ENCODE data around the gene CMBL.
"Not testable (repeated sequence)": the region's sequence is repeated elsewhere in the genome, so short reads cannot be mapped to it uniquely, and the experiment has no call there.

CMBL gene

DNA sequence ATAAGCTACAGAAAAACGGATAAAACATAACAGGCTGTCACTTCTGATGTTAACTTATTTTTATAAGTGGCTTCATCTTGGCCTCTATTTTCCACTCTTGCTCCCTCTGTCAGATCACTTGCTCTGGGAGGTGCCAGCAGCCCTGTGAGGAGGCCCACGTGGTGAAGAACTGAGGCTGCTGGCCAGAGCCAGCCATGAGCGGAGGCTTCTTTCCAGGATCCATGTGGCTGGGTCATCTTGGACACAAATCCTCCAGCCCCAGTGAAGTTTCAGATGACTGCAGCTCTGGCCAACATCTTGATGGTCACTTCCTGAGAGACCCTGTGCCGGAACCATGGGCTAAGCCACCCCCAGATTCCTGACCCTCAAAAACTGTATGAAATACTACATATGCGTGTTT lies 7.5 kb upstream of the CMBL start:
- H3K27me3 ChIP-seq (ENCODE audit: insufficient read depth, poor library complexity, severe bottlenecking): no peaks in the 10 kb centered on the region
- ATAC-seq (ENCODE audit: low read depth): no peak
- no peaks in the 10 kb centered on the region for H3K36me3 ChIP-seq (ENCODE audit: low read depth)

DNA sequence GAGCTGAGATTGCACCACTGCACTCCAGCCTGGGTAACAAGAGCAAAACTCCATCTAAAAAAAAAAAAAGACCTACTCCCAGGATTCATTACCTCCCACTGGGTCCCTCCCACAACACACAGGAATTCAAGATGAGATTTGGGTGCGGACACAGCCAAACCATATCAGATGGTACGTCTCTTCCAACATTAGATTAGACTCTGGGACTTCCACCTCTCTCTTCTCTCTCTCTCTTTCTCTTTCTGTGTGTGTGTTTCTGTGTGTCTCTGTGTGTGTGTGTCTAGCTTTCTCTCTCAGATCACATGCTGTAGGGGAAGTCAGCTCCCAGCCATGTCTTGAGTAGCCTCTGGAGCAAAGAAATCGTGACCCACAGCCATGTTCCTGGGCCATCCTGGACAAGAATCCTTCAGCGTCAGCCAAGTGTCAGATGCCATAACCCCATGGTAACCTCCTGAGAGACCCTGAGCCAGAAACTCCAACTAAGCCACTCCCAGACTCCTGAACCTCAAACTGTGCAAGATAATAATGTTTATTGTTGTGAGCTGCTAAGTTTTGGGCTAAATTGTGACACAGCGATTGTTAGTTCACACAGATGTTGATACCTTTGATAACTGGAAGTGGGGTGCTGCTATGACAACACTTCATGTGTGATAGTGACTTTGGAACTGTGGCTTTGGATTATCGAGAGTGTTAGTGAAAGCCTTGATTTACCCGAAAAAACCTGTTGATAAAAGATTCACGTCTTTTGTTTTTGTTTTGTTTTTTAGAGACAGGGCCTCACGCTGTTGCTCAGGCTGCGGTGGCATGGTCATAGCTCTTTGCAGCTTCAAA lies 4.1 kb upstream of the CMBL start:
- H3K4me3 ChIP-seq (ENCODE audit: severe bottlenecking): no peak overlapping the region
- H3K27me3 ChIP-seq (ENCODE audit: insufficient read depth, poor library complexity, severe bottlenecking): no peaks in the 10 kb centered on the region
- ATAC-seq (ENCODE audit: low read depth) (no peak), DNase-seq (ENCODE audit: low spot score) (no peak)
- peak overlapping the region; percentile 87 for H3K27ac ChIP-seq (ENCODE audit: poor library complexity, severe bottlenecking)
- TF ChIP-seq, protein P1, sequence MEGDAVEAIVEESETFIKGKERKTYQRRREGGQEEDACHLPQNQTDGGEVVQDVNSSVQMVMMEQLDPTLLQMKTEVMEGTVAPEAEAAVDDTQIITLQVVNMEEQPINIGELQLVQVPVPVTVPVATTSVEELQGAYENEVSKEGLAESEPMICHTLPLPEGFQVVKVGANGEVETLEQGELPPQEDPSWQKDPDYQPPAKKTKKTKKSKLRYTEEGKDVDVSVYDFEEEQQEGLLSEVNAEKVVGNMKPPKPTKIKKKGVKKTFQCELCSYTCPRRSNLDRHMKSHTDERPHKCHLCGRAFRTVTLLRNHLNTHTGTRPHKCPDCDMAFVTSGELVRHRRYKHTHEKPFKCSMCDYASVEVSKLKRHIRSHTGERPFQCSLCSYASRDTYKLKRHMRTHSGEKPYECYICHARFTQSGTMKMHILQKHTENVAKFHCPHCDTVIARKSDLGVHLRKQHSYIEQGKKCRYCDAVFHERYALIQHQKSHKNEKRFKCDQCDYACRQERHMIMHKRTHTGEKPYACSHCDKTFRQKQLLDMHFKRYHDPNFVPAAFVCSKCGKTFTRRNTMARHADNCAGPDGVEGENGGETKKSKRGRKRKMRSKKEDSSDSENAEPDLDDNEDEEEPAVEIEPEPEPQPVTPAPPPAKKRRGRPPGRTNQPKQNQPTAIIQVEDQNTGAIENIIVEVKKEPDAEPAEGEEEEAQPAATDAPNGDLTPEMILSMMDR (IDR thresholded peaks at IDR 0.05; ENCODE audit: poor library complexity, severe bottlenecking): no peak
- no peaks in the 10 kb centered on the region for H3K36me3 ChIP-seq (ENCODE audit: low read depth)
- no peaks in the 10 kb centered on the region for H3K9me3 ChIP-seq (ENCODE audit: severe bottlenecking)
- H3K4me1 ChIP-seq (ENCODE audit: insufficient read depth, poor library complexity, severe bottlenecking): peaks cover 22% of the 10 kb centered on the region

More for the DNA sequence above, 7.5 kb upstream of the CMBL start:
- H3K4me1 ChIP-seq (ENCODE audit: insufficient read depth, poor library complexity, severe bottlenecking): peaks cover 9% of the 10 kb centered on the region
- no peak overlapping the region for H3K4me3 ChIP-seq (ENCODE audit: severe bottlenecking)
- TF ChIP-seq, protein P1 (IDR thresholded peaks at IDR 0.05; ENCODE audit: poor library complexity, severe bottlenecking): no peak
- DNase-seq (ENCODE audit: low spot score): no peak
- no peaks in the 10 kb centered on the region for H3K9me3 ChIP-seq (ENCODE audit: severe bottlenecking)
- no peak overlapping the region for H3K27ac ChIP-seq (ENCODE audit: poor library complexity, severe bottlenecking)

DNA sequence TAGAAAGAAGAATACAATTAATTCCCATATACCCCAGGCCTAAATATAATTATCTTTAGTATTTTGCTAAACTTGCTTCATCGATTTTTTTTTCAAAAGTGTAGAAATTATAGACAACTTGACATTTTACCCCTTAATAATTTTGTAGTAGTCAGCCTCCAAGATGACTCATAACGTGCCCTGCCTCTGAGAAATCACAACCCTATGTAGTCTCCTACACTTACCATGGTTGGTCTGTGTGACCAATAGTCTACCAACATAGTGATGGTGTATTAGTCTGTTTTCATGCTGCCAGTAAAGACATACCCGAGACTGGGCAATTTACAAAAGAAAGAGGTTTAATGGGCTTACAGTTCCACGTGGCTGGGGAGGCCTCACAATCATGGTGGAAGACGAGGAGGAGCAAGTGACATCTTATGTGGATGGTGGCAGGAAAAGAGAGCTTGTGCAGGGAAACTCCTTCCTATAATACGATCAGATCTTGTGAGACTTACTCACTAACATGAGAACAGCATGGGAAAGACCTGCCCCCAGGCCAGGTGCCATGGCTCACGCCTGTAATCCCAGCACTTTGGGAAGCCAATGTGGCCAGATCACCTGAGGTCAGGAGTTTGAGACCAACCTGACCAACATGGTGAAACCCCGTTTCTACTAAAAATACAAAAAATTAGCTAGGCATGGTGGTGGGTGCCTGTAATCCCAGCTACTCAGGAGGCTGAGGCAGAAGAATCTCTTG lies 3.3 kb upstream of the CMBL start:
- not testable (repeated sequence) for ATAC-seq (ENCODE audit: low read depth); H3K9me3 ChIP-seq (ENCODE audit: severe bottlenecking); H3K36me3 ChIP-seq (ENCODE audit: low read depth); H3K27me3 ChIP-seq (ENCODE audit: insufficient read depth, poor library complexity, severe bottlenecking); DNase-seq (ENCODE audit: low spot score); H3K4me3 ChIP-seq (ENCODE audit: severe bottlenecking)
- Histone ChIP-seq H3K4me1 (ENCODE audit: insufficient read depth, poor library complexity, severe bottlenecking) (peaks cover 30% of the 10 kb centered on the region), H3K27ac (ENCODE audit: poor library complexity, severe bottlenecking) (peak overlapping the region; percentile 87)

DNA sequence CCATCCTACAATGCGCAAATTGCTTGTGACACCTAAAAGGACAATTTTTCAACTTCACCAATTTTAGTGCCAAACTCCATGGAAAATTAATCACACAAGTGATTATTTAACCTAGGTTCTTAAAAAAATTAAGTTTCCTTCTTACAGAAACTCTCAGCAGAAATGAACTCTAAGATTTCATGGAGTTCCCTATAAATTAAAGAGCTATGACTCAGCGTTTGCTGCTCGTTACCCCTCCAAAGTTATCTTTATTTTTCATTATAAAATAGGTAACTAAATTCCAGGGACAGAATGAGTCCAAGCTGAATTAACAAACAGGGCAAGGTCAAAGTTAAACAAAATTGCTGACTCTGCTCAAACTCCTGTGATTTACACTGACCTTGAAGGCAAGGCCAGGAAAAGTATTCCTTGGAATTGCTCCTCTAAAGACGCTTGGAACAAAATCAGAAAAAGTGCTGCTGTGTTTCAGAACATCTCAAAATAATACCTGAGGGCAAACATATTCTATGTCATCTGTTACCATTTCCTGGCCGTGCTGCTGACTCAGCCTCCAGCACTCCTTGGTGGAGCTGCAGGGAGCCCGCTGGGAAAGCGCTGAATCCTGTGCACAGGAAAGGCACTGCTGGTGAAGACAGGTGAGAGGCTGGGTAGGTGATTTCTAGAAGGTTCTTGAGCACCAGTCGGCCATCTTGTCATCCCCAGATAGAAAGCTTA lies 2.5 kb upstream of the CMBL start:
- Histone ChIP-seq H3K36me3 (ENCODE audit: low read depth) (no peaks in the 10 kb centered on the region), H3K4me3 (ENCODE audit: severe bottlenecking) (no peak overlapping the region), H3K4me1 (ENCODE audit: insufficient read depth, poor library complexity, severe bottlenecking) (peaks cover 33% of the 10 kb centered on the region), H3K27ac (ENCODE audit: poor library complexity, severe bottlenecking) (peak overlapping the region; percentile 87), H3K27me3 (ENCODE audit: insufficient read depth, poor library complexity, severe bottlenecking) (no peaks in the 10 kb centered on the region), H3K9me3 (ENCODE audit: severe bottlenecking) (no peaks in the 10 kb centered on the region)
- peak; percentile 96 for DNase-seq (ENCODE audit: low spot score)
- TF ChIP-seq, protein P1 (IDR thresholded peaks at IDR 0.05; ENCODE audit: poor library complexity, severe bottlenecking): no peak
- ATAC-seq (ENCODE audit: low read depth): peak; percentile 91

DNA sequence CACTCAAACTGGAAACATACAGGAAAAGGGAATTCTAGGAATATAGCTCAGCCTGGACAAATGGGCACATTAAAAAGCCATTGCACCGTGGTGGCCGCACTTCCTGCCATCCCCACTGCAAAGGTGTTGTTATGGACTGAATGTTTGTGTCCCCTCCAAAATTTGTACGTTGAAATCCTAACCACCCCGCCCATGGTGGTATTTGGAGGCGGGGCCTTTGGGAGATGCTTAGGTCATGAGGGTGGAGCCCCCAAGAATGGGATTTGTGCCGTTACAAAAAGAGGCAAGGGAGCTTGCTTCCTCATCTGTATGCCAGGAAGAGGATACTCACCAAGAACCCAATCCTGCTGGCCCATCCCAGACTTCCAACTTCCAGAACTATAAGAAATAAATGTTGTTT lies 1.1 kb upstream of the CMBL start:
- Histone ChIP-seq H3K27ac (ENCODE audit: poor library complexity, severe bottlenecking) (peak overlapping the region; percentile 87), H3K9me3 (ENCODE audit: severe bottlenecking) (no peaks in the 10 kb centered on the region), H3K36me3 (ENCODE audit: low read depth) (no peaks in the 10 kb centered on the region), H3K4me3 (ENCODE audit: severe bottlenecking) (no peak overlapping the region), H3K27me3 (ENCODE audit: insufficient read depth, poor library complexity, severe bottlenecking) (no peaks in the 10 kb centered on the region), H3K4me1 (ENCODE audit: insufficient read depth, poor library complexity, severe bottlenecking) (peaks cover 33% of the 10 kb centered on the region)
- DNase-seq (ENCODE audit: low spot score) (no peak), ATAC-seq (ENCODE audit: low read depth) (no peak)
- TF ChIP-seq, protein P1 (IDR thresholded peaks at IDR 0.05; ENCODE audit: poor library complexity, severe bottlenecking): no peak
